Uterus (tissue), 4 donors: ENCODE results near the gene NREP. TPM values are rescaled to one million over a fixed set of nuclear protein-coding genes. Genes with fewer than 3 reads are reported as not detected.

ENCODE experiments used
- DNase-seq, 2 donors: peaks; one replicate each; pipeline ENCODE4 v3.0.0-alpha.2; 2019 to 2020
- H3K27ac ChIP-seq, 2 donors: fragments of 200-600 bp; sonication (generic); 1 replicate in 1 of 2; 2 replicates in 1 of 2; pipeline ENCODE4 v1.5.1; 2016 to 2018
- H3K27me3 ChIP-seq, 2 donors: fragments of 200-600 bp; sonication (generic); one replicate each; pipeline ENCODE4 v1.5.1; 2018 to 2019; ENCODE audit warnings: control low read depth in 1 of 2
- H3K36me3 ChIP-seq, 2 donors: fragments of 200-600 bp; sonication (generic); one replicate each; pipeline ENCODE4 v1.5.1; 2019; ENCODE audit warnings: control low read depth in 1 of 2
- H3K4me1 ChIP-seq, 2 donors: fragments of 200-600 bp; sonication (generic); one replicate each; pipeline ENCODE4 v1.5.1; 2018 to 2019; ENCODE audit warnings: control low read depth in 1 of 2
- H3K4me3 ChIP-seq, 2 donors: fragments of 200-600 bp; sonication (generic); 1 replicate in 1 of 2; 2 replicates in 1 of 2; pipeline ENCODE4 v1.5.1; 2018 to 2019; ENCODE audit warnings: mild to moderate bottlenecking in 1 of 2
- H3K9me3 ChIP-seq, 2 donors: fragments of 200-600 bp; sonication (generic); one replicate each; pipeline ENCODE4 v1.5.1; 2019; ENCODE audit warnings: control low read depth in 1 of 2
- POLR2A ChIP-seq, 2 donors: fragments of 450-650 bp; IDR thresholded peaks; one replicate each; pipeline ENCODE4 v1.6.1; 2016; ENCODE audit warnings: antibody characterized with exemption in 2 of 2, mild to moderate bottlenecking in 1 of 2, moderate library complexity in 1 of 2
- intact Hi-C: fragments of 100-400 bp; cut with DNase I; formaldehyde crosslinking; loops from one replicate; pipeline ENCODE4 v1.15.1; 2023; ENCODE audit warnings: low total_unique reads
- total RNA-seq, 4 donors: library from RNA; depleted of rRNA in 3 of 4; stranded (reverse); fragments of >200 nt in 3 of 4; gene quantifications; one replicate each; pipeline versions ENCODE4 v1.1.0 to v1.2.4, GENCODE V29; 2014 to 2023
- TF ChIP-seq, protein P1 (sequence below), 4 experiments: fragments of 200-600 bp in 2 of 4; fragments of 450-650 bp in 2 of 4; sonication (generic) in 2 of 4; IDR thresholded peaks; one replicate each; pipeline ENCODE4 v1.5.1; 2016 to 2019; ENCODE audit warnings: antibody characterized with exemption in 4 of 4, mild to moderate bottlenecking in 2 of 4, moderate library complexity in 1 of 4
- donor health status: DM: yes; HTN: yes; CAD: no.

NREP gene
- total RNA-seq, 4 donors from 2014 or later, result 21.4 to 779 (median 52.6) TPM

- H3K27ac ChIP-seq, result no peak overlapping the region
- H3K36me3 ChIP-seq, result no peaks in the 10 kb centered on the region
- no peak for DNase-seq
- H3K27me3 ChIP-seq, result no peaks in the 10 kb centered on the region
- H3K4me3 ChIP-seq, result no peak overlapping the region
- no peaks in the 10 kb centered on the region for H3K4me1 ChIP-seq
- no peaks in the 10 kb centered on the region for H3K9me3 ChIP-seq
- intact Hi-C loops, result no loop called here
- no peak for TF ChIP-seq POLR2A (IDR thresholded peaks at IDR 0.05)
- TF ChIP-seq, protein P1, sequence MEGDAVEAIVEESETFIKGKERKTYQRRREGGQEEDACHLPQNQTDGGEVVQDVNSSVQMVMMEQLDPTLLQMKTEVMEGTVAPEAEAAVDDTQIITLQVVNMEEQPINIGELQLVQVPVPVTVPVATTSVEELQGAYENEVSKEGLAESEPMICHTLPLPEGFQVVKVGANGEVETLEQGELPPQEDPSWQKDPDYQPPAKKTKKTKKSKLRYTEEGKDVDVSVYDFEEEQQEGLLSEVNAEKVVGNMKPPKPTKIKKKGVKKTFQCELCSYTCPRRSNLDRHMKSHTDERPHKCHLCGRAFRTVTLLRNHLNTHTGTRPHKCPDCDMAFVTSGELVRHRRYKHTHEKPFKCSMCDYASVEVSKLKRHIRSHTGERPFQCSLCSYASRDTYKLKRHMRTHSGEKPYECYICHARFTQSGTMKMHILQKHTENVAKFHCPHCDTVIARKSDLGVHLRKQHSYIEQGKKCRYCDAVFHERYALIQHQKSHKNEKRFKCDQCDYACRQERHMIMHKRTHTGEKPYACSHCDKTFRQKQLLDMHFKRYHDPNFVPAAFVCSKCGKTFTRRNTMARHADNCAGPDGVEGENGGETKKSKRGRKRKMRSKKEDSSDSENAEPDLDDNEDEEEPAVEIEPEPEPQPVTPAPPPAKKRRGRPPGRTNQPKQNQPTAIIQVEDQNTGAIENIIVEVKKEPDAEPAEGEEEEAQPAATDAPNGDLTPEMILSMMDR (IDR thresholded peaks at IDR 0.05), result no peak
Measured at GRCh38 chr5:111699324-111699723, 57.7 kb downstream of the NREP start.

DNA sequence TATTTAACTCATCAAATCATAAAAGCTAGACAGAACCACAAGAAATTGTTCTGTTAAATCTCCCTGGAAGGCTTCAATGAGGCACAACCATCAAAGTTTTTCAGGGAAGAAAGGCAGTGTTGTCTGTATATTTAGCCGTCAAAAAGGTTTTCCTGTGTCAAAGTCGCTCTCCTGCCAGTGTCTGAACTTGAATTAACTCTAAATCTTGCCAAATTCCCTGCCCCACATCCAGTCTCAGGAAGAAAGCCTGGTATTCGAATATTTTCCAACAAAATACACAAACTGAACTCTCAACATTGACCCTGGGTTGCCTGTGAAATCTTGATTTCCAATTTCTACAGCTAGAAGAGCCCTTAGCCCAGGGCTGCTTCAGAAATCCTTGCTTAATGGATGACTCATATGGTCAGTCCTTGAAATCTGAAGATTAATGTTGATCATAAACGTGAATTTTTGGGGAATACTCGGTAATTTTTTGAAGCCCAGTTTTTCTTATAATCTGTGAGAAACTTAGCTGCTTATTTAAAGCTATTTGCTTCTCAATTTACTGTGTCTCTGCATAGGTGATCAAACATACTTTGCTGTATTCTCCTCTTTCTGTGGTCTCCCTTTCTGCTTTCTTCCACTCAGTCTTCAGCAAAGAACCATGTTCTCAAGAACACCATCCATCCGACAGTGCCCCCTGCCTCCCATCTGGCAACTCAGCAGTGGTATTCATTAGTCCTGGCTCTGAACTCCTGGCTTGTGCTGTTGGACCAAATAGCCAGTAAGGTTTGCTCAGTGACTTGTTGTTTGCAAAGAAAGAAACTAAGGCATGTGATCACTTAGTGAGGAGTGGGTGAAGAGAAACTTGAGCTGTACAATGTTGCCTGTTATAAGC, 58.9 kb downstream of the NREP start:
- Histone ChIP-seq H3K36me3 (no peaks in the 10 kb centered on the region), H3K4me3 (no peak overlapping the region), H3K9me3 (no peaks in the 10 kb centered on the region), H3K4me1 (no peaks in the 10 kb centered on the region), H3K27me3 (no peaks in the 10 kb centered on the region), H3K27ac (no peak overlapping the region)
- no peak for TF ChIP-seq POLR2A (IDR thresholded peaks at IDR 0.05)
- TF ChIP-seq, protein P1 (IDR thresholded peaks at IDR 0.05), result peak in 1 of 4 experiments; percentile 9
- DNase-seq, result no peak
- intact Hi-C loops, result no loop called here

DNA sequence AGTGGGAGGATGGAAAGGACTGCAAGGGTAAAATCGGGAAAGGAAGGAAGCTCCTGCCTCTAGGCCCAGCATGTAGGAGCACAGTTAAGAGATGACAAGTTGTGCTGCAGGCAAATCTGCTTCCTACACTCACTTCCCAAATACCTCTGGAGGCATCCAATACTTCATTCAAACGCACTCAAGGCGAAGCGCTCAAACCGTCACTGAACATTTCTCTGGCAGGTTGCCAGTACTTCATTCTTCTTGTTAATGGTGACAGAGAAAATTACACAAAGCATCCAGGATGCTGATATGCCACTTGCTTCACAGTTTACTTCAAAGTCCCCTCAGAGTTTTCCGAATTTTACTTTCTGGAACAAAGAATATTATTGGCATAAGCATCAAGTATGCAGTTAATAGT, 59.8 kb downstream of the NREP start:
- Histone ChIP-seq H3K27me3 (no peaks in the 10 kb centered on the region), H3K27ac (no peak overlapping the region), H3K4me1 (no peaks in the 10 kb centered on the region), H3K4me3 (no peak overlapping the region), H3K36me3 (no peaks in the 10 kb centered on the region), H3K9me3 (no peaks in the 10 kb centered on the region)
- no peak for DNase-seq
- intact Hi-C loops, result no loop called here
- TF ChIP-seq, protein P1 (IDR thresholded peaks at IDR 0.05), result no peak
- TF ChIP-seq POLR2A (IDR thresholded peaks at IDR 0.05), result no peak

DNA sequence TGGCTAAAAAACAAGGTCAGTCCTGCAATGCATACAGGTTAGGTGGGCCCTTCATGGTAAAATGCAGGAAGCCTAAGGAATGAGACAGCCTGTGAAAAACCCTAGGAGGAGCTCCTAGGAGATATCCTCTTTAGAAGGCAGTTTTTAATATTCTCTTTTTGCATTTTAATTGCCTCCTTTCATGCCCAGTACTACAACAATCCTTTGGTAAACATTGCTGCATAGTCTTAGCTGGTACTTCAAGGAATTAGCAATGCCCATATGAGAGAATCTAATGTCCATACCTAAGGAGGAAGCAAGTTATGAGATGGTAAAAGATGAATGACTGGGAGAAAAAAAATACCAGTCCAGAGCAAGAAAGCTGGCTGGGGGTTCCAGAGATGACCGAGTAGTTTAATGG, 61.0 kb downstream of the NREP start:
- Histone ChIP-seq H3K27me3 (no peaks in the 10 kb centered on the region), H3K4me3 (no peak overlapping the region), H3K27ac (no peak overlapping the region), H3K4me1 (no peaks in the 10 kb centered on the region), H3K9me3 (no peaks in the 10 kb centered on the region), H3K36me3 (no peaks in the 10 kb centered on the region)
- no peak for TF ChIP-seq POLR2A (IDR thresholded peaks at IDR 0.05)
- TF ChIP-seq, protein P1 (IDR thresholded peaks at IDR 0.05), result no peak
- DNase-seq, result no peak
- intact Hi-C loops, result no loop called here

DNA sequence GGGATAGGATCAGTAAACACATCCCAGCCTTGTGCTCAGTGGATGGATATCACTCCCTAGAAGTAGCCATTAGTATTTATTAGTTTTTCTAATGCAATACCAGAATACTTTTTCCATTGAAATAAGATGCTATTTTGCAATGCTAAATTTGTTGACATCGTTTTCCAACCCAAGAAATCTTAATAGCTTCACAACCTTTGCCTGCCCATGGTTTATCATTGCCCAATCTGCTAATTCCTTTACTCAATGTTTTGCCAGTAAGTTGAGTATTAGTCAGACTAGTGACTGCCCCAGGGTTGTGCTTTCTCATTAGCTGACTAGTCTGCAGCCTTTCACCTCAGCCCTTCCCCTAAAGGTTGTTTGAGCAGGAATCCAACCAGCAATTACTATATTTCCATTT, 62.9 kb downstream of the NREP start:
- TF ChIP-seq, protein P1 (IDR thresholded peaks at IDR 0.05), result no peak
- no peak for TF ChIP-seq POLR2A (IDR thresholded peaks at IDR 0.05)
- no peak overlapping the region for H3K4me3 ChIP-seq

More for the DNA sequence above, 62.9 kb downstream of the NREP start:
- no peaks in the 10 kb centered on the region for H3K36me3 ChIP-seq
- H3K27ac ChIP-seq, result no peak overlapping the region
- no peak for DNase-seq
- no peaks in the 10 kb centered on the region for H3K27me3 ChIP-seq
- no peaks in the 10 kb centered on the region for H3K9me3 ChIP-seq
- H3K4me1 ChIP-seq, result no peaks in the 10 kb centered on the region
- intact Hi-C loops, result no loop called here
